Lung (tissue), 12 donors: Measurements from ENCODE around the gene TOMT. TPM values are rescaled to one million over a fixed set of nuclear protein-coding genes. Genes with fewer than 3 reads are reported as not detected.

Source experiments
- ATAC-seq: fragments of 200-7000 bp; cut with Tn5 transposase; one replicate; pipeline ENCODE4 v1.9.1; 2020; ENCODE audit warnings: moderate number of reproducible peaks; ENCODE audit not compliant: insufficient read depth, low FRiP score
- DNase-seq, 3 donors: peaks; one replicate each; pipeline ENCODE4 v3.0.0-alpha.2; 2013 to 2017
- H3K27ac ChIP-seq, 2 donors: one replicate each; pipeline ENCODE4 v1.5.1; 2013; ENCODE audit warnings: mild to moderate bottlenecking in 2 of 2, moderate library complexity in 2 of 2, control low read depth in 1 of 2, inconsistent platforms in 1 of 2, low read depth in 1 of 2, low read length in 1 of 2
- H3K27me3 ChIP-seq, 3 donors: one replicate each; pipeline ENCODE4 v1.5.1; 2013; ENCODE audit warnings: low read length in 2 of 3; ENCODE audit not compliant: control insufficient read depth in 3 of 3, insufficient read depth in 3 of 3
- H3K36me3 ChIP-seq, 4 donors: one replicate each; pipeline ENCODE4 v1.5.1; 2013; ENCODE audit warnings: low read length in 4 of 4, mild to moderate bottlenecking in 1 of 4, moderate library complexity in 1 of 4; ENCODE audit not compliant: control insufficient read depth in 4 of 4, insufficient read depth in 4 of 4
- H3K4me1 ChIP-seq, 5 donors: one replicate each; pipeline ENCODE4 v1.5.1; 2013; ENCODE audit warnings: low read length in 5 of 5, mild to moderate bottlenecking in 2 of 5, moderate library complexity in 1 of 5; ENCODE audit not compliant: control insufficient read depth in 5 of 5, insufficient read depth in 5 of 5
- H3K4me3 ChIP-seq: one replicate; pipeline ENCODE4 v1.5.1; 2013; ENCODE audit warnings: mild to moderate bottlenecking, control low read depth, moderate library complexity
- H3K9ac ChIP-seq, 2 donors: one replicate each; pipeline ENCODE4 v1.5.1; 2013; ENCODE audit warnings: low read length in 2 of 2, control low read depth in 1 of 2; ENCODE audit not compliant: insufficient read depth in 1 of 2
- H3K9me3 ChIP-seq, 4 donors: one replicate each; pipeline ENCODE4 v1.5.1; 2013; ENCODE audit warnings: low read length in 3 of 4, mild to moderate bottlenecking in 1 of 4, moderate library complexity in 1 of 4; ENCODE audit not compliant: control insufficient read depth in 4 of 4, insufficient read depth in 3 of 4
- CTCF ChIP-seq: IDR thresholded peaks from 2 replicates; pipeline ENCODE4 v1.5.1; 2012; ENCODE audit warnings: mild to moderate bottlenecking; ENCODE audit errors: control extremely low read depth, extremely low read depth
- whole genome bisulfite sequencing, 2 donors: extraction: QIAGEN DNeasy Blood & Tissue Kit; methylation state at CpG; one replicate each; pipeline ENCODE4 v1.1.7; 2013; 5-methylcytosine and 5-hydroxymethylcytosine counted together
- polyA plus RNA-seq, 2 donors: library from polyadenylated mRNA; stranded (reverse); fragments of 200-250 nt; gene quantifications; one replicate each; pipeline ENCODE4 v1.2.1, GENCODE V29; 2013
- total RNA-seq, 2 donors: library from RNA; depleted of rRNA in 1 of 2; stranded (reverse); fragments of >200 nt in 1 of 2; gene quantifications; one replicate each; pipeline ENCODE4 v1.2.1, GENCODE V29; 2014 to 2021
- donor health status: control.
- donor health status: control.
- donor health status: Bipolar disorder and iron deficiency.
- donor health status: healthy.
- donor health status: DM: yes; HTN: yes; CAD: no.

TOMT gene
- total and polyA plus RNA-seq, 4 donors: not detected

GRCh38 chr11:72122607-72123006 lies 16.9 kb downstream of the TOMT start:
- no peak for TF ChIP-seq CTCF
- WGBS, 2 donors: 89 to 93% methylated on average over 1 of the region's 1 CpG
- Histone ChIP-seq H3K27me3 (peaks cover 0 to 2% (median 0%) of the 10 kb centered on the region in 3 donors), H3K9me3 (no peaks in the 10 kb centered on the region), H3K4me1 (peaks cover 0 to 5% (median 0%) of the 10 kb centered on the region in 5 donors), H3K36me3 (no peaks in the 10 kb centered on the region), H3K9ac (no peak overlapping the region), H3K27ac (no peak overlapping the region), H3K4me3 (no peak overlapping the region)
- DNase-seq: no peak
- no peak for ATAC-seq

GRCh38 chr11:72123117-72123653 lies 17.5 kb downstream of the TOMT start:
- Histone ChIP-seq H3K36me3 (no peaks in the 10 kb centered on the region), H3K4me3 (no peak overlapping the region), H3K4me1 (peaks cover 0 to 4% (median 0%) of the 10 kb centered on the region in 5 donors), H3K27me3 (peaks cover 0 to 2% (median 0%) of the 10 kb centered on the region in 3 donors), H3K9ac (no peak overlapping the region), H3K27ac (no peak overlapping the region), H3K9me3 (no peaks in the 10 kb centered on the region)
- no peak for ATAC-seq
- no peak for TF ChIP-seq CTCF
- 68 to 89% methylated on average over 3 of the region's 3 CpGs for WGBS, 2 donors
- no peak for DNase-seq

GRCh38 chr11:72124046-72124445 lies 18.3 kb downstream of the TOMT start:
- H3K27me3 ChIP-seq: no peaks in the 10 kb centered on the region
- DNase-seq (no peak), ATAC-seq (no peak)
- H3K9me3 ChIP-seq: no peaks in the 10 kb centered on the region
- no peak overlapping the region for H3K4me3 ChIP-seq
- 92 to 93% methylated on average over 6 of the region's 6 CpGs for WGBS, 2 donors
- H3K36me3 ChIP-seq: no peaks in the 10 kb centered on the region
- no peaks in the 10 kb centered on the region for H3K4me1 ChIP-seq
- no peak overlapping the region for H3K9ac ChIP-seq
- no peak for TF ChIP-seq CTCF
- no peak overlapping the region for H3K27ac ChIP-seq

DNA sequence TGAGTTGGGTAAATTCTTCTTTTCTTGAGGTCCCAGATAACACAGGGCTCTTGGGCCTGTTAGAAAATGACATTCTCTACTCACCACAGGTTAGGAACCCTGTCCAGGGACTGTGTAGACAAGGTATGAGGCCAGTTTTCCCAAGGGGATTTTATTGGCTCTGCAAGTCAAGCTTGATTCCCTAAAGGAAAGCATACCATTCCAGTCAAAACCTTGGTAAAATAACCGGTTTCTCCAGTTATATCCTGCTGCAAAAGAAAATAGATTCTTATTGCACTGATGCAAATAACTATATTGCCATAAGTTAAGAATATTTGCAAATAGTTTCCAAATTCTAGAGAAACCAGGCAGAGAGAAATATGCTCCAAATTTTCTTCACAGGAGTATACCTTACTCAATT lies 20.2 kb downstream of the TOMT start:
- no peak for TF ChIP-seq CTCF
- no peak for DNase-seq
- Histone ChIP-seq H3K4me1 (no peaks in the 10 kb centered on the region), H3K27ac (no peak overlapping the region), H3K9ac (no peak overlapping the region), H3K9me3 (no peaks in the 10 kb centered on the region), H3K36me3 (no peaks in the 10 kb centered on the region), H3K27me3 (no peaks in the 10 kb centered on the region), H3K4me3 (no peak overlapping the region)
- WGBS, 2 donors: 71 to 76% methylated on average over 1 of the region's 1 CpG
- no peak for ATAC-seq
